D721Med (cell line): Measurements from ENCODE around the gene STAB2.

Experiments used
- DNase-seq: peaks from one replicate; pipeline ENCODE4 v3.0.0; 2011; ENCODE audit warnings: low spot score; ENCODE audit not compliant: insufficient read length
- FAIRE-seq: peaks from 2 replicates; lab custom pipeline; 2011; peaks lifted over from hg19 to GRCh38; lab: Jason Lieb, UNC
- CTCF ChIP-seq: IDR thresholded peaks from 2 replicates; pipeline ENCODE4 v1.5.1; 2012; ENCODE audit warnings: mild to moderate bottlenecking, control low read depth; ENCODE audit not compliant: insufficient read depth; ENCODE audit errors: missing control alignments

STAB2 gene

GRCh38 chr12:103725398-103725797 is 138.3 kb downstream of the STAB2 start:
- DNase-seq (no peak), FAIRE-seq (no peak)
- TF ChIP-seq CTCF: no peak

- DNase-seq: no peak
- FAIRE-seq: no peak
- TF ChIP-seq CTCF: no peak
These were observed 140.6 kb downstream of the STAB2 start for GRCh38 chr12:103727638-103728037.

GRCh38 chr12:103728323-103728722 is 141.2 kb downstream of the STAB2 start:
- DNase-seq (no peak), FAIRE-seq (no peak)
- no peak for TF ChIP-seq CTCF

- no peak for DNase-seq
- FAIRE-seq: no peak
- TF ChIP-seq CTCF: no peak
These were observed 142.4 kb downstream of the STAB2 start for GRCh38 chr12:103729499-103729898.

GRCh38 chr12:103731539-103731938 is 144.5 kb downstream of the STAB2 start:
- no peak for TF ChIP-seq CTCF
- DNase-seq (no peak), FAIRE-seq (no peak)

GRCh38 chr12:103734863-103735262 is 147.8 kb downstream of the STAB2 start:
- FAIRE-seq (no peak), DNase-seq (no peak)
- no peak for TF ChIP-seq CTCF

DNA sequence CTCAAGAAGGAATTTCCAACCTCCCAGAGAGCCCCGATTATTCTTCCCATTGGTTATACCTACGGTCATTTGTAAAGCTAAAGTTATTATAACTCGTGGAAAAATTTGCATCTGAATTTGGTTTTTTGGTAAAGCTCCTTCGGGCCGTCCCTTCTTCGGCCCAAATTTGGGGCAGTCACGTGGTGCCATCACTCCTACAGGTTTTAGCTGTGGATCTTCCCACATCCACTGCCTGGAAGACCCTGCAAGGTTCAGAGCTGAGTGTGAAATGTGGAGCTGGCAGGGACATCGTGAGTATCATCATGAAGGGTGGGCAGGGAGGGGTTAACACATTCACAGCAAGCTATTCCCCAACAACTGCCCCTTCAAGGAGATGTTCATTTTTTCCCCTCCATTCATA is 148.2 kb downstream of the STAB2 start:
- FAIRE-seq (no peak), DNase-seq (no peak)
- no peak for TF ChIP-seq CTCF
